ENCODE results near the gene RFWD3. TPM values are rescaled to one million over a fixed set of nuclear protein-coding genes. Genes with fewer than 3 reads are reported as not detected.

RFWD3 gene
- total RNA-seq, 4 donors from 2014 or later: 14.6 to 32.9 (median 25.1) TPM

DNA sequence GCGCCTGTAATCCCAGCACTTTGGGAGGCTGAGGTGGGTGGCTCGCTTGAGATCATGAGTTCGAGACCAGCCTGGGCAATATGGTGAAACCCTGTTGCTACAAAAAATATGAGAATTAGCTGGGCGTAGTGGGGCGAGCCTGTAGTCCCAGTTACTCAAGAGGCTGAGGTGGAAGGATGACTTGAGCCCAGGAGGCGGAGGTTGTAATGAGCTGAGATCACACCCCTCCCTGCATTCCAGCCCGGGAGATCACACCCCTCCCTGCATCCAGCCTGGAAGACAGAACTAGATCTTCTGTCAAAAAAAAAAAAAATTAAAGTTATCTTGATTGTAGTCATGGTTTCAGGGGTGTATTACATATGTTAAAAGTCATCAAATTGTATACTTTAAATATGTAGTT is 33.0 kb downstream of the RFWD3 start:
- TF ChIP-seq POLR2A (IDR thresholded peaks at IDR 0.05) (no peak), CTCF (IDR thresholded peaks at IDR 0.05) (no peak)
- no peak for DNase-seq
- H3K4me3 ChIP-seq (replicated peaks in 1 of 3): no peak overlapping the region
- H3K27me3 ChIP-seq: no peaks in the 10 kb centered on the region
- peaks cover 12 to 47% of the 10 kb centered on the region in 2 donors for H3K36me3 ChIP-seq
- 88 to 92% methylated on average over 7 of the region's 7 CpGs for WGBS, 2 donors
- intact Hi-C loops (cut with DNase I): no loop called here
- H3K9me3 ChIP-seq: no peaks in the 10 kb centered on the region
- no peak overlapping the region for H3K27ac ChIP-seq
- peaks cover 0 to 5% of the 10 kb centered on the region in 2 donors for H3K4me1 ChIP-seq

DNA sequence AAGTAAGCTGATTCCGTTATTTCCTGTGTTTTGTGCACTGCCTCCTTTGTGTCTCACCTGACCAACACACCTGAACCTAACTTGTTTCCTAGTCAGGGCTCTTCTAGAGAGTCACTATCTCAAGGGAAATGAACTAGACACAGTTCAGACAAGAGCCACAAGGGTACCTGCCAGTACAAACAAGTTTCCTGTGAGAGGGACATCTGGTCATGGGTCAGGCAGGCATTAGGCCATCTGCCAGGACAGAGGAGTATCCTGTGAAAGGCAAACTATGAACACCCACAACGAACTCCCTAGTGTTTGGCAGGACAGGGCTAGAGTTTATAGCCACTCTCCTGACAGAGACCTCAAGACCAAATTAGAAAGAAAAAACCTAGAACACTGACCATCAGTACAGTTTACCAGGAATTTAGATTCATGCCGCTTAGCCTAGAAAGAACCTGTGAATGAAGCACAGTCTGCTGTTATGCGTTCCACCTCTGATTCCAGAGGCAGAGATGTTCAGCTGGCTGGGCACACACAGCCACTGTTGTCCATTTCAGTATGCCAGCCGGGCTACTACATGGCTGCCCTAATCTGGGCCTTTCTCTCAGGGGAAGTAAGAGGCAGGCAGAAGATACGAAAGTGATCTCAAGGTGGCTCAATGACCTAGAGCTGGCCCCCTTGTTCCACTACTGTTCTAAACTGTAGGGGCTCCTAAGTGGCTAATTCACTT is 39.0 kb downstream of the RFWD3 start:
- Histone ChIP-seq H3K27ac (no peak overlapping the region), H3K9me3 (no peaks in the 10 kb centered on the region), H3K4me1 (peaks cover 3 to 32% of the 10 kb centered on the region in 2 donors), H3K27me3 (no peaks in the 10 kb centered on the region), H3K4me3 (replicated peaks in 1 of 3) (no peak overlapping the region), H3K36me3 (peaks cover 31 to 36% of the 10 kb centered on the region in 2 donors)
- intact Hi-C loops (cut with DNase I): loop anchor here (10.0 kb wide), 1 partner anchor 153 kb away; no protein-coding TSS in a partner anchor
- 69 to 70% methylated on average over 6 of the region's 6 CpGs for WGBS, 2 donors
- DNase-seq: peak; percentile 63 to 64
- TF ChIP-seq POLR2A (IDR thresholded peaks at IDR 0.05) (no peak), CTCF (IDR thresholded peaks at IDR 0.05) (peak in 1 of 6 experiments; percentile 13)

GRCh38 chr16:74626741-74627416 is 39.8 kb downstream of the RFWD3 start:
- no peak overlapping the region for H3K4me3 ChIP-seq (replicated peaks in 1 of 3)
- DNase-seq: no peak
- intact Hi-C loops (cut with DNase I): loop anchor here (10.0 kb wide), 1 partner anchor 152 kb away; no protein-coding TSS in a partner anchor
- H3K27me3 ChIP-seq: no peaks in the 10 kb centered on the region
- H3K4me1 ChIP-seq: peaks cover 3 to 32% of the 10 kb centered on the region in 2 donors
- no peaks in the 10 kb centered on the region for H3K9me3 ChIP-seq
- 0 to 71% methylated on average over 1 of the region's 1 CpG for WGBS, 2 donors
- H3K27ac ChIP-seq: no peak overlapping the region
- TF ChIP-seq CTCF (IDR thresholded peaks at IDR 0.05): no peak
- no peak for TF ChIP-seq POLR2A (IDR thresholded peaks at IDR 0.05)
- H3K36me3 ChIP-seq: peaks cover 25 to 36% of the 10 kb centered on the region in 2 donors

DNA sequence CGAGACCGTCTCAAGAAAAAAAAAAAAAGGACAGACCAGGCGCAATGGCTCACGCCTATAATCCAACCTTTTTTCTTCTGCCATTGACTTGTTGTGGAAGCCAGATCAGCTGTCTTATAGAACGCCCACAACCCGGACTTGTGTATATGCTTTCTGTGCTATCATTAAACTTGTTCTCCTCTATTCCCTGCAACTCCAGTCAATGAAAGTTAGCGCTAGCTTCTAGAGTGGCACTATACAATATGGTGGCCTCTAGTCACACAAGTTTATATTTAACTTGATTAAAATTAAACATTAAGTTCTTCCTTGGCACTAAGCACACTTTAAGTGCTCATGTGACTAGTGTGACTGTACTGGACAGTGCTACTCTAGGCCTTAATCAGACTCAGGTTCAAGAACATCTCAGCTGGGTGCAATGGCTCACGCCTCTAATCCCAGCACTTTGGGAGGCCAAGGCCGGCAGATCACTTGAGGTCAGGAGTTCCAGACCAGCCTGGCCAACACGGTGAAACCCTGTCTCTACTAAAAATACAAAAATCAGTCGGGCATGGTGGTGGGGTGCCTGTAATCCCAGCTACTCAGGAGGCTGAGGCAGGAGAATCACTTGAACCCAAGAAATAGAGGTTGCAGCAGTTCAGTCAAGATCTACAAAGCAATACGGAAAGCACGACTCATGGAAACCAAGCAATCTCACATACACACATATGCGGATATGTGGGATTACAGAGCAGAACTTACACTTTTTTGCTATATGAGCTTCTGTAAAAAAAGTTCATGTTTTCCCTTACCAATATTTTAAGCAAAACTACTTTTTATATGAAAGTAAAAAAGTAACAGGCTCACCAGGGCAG is 41.0 kb downstream of the RFWD3 start:
- 90 to 92% methylated on average over 14 of the region's 14 CpGs for WGBS, 2 donors
- Histone ChIP-seq H3K9me3 (no peaks in the 10 kb centered on the region), H3K4me3 (replicated peaks in 1 of 3) (no peak overlapping the region), H3K4me1 (peaks cover 3 to 32% of the 10 kb centered on the region in 2 donors), H3K36me3 (peaks cover 18 to 42% of the 10 kb centered on the region in 2 donors), H3K27ac (no peak overlapping the region), H3K27me3 (no peaks in the 10 kb centered on the region)
- no peak for TF ChIP-seq CTCF (IDR thresholded peaks at IDR 0.05)
- no peak for TF ChIP-seq POLR2A (IDR thresholded peaks at IDR 0.05)
- no peak for DNase-seq
- intact Hi-C loops (cut with DNase I): loop anchor here (10.0 kb wide), 1 partner anchor 151 kb away; no protein-coding TSS in a partner anchor

Measured in thyroid gland (tissue), 4 donors.